22Rv1 (cell line): Measurements from ENCODE around the gene EFEMP1.

Experiments used
- ZFX ChIP-seq: fragments of 450-650 bp; IDR thresholded peaks from 2 replicates; pipeline ENCODE4 v1.6.1; 2017; ENCODE audit warnings: antibody characterized with exemption, borderline replicate concordance
- TF ChIP-seq, protein P1 (sequence below): fragments of 450-650 bp; IDR thresholded peaks from 2 replicates; pipeline ENCODE4 v1.5.1; 2017; ENCODE audit warnings: mild to moderate bottlenecking

DNA sequence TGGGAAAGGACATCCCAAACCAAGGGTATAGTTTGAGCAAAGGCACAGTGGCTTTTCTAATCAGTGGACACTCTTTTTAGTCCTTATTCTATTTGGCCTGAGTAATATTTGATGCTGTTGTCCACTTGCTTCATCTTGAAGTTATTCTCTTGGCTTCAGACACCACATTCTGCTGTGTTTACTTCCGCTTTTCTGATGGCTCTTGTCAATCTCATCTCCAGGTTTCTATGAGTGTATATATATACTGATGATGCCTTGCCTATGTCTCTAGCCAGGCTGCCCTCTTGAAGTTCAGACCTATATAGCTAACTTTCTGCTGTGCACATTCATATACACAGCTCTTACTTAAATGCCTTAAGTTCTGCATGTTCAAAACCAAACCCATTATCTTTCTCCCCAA is 83.1 kb downstream of the EFEMP1 start:
- TF ChIP-seq, protein P1, sequence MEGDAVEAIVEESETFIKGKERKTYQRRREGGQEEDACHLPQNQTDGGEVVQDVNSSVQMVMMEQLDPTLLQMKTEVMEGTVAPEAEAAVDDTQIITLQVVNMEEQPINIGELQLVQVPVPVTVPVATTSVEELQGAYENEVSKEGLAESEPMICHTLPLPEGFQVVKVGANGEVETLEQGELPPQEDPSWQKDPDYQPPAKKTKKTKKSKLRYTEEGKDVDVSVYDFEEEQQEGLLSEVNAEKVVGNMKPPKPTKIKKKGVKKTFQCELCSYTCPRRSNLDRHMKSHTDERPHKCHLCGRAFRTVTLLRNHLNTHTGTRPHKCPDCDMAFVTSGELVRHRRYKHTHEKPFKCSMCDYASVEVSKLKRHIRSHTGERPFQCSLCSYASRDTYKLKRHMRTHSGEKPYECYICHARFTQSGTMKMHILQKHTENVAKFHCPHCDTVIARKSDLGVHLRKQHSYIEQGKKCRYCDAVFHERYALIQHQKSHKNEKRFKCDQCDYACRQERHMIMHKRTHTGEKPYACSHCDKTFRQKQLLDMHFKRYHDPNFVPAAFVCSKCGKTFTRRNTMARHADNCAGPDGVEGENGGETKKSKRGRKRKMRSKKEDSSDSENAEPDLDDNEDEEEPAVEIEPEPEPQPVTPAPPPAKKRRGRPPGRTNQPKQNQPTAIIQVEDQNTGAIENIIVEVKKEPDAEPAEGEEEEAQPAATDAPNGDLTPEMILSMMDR: no peak
- TF ChIP-seq ZFX: no peak
